ENCODE data around the gene NDFIP2.

- TF ChIP-seq CTCF (IDR thresholded peaks at IDR 0.05), result no peak
- TF ChIP-seq POLR2A (IDR thresholded peaks at IDR 0.05), result no peak
- no peak for TF ChIP-seq EP300 (IDR thresholded peaks at IDR 0.05; ENCODE audit: low read depth)
- no peak for TF ChIP-seq POLR2AphosphoS5 (IDR thresholded peaks at IDR 0.05)
Observed at GRCh38 chr13:79533781-79534400, 52.9 kb downstream of the NDFIP2 start.

All from transverse colon (tissue), 4 donors.